K562 (cell line): ENCODE measurements around the gene C3orf52. TPM values are rescaled to one million over a fixed set of nuclear protein-coding genes. Genes with fewer than 3 reads are reported as not detected.

Experiments used
- CREM ChIP-seq: IDR thresholded peaks from 2 replicates; pipeline ENCODE4 v1.6.1; 2014; ENCODE audit warnings: antibody characterized with exemption, low read depth
- GTF2A2 ChIP-seq: IDR thresholded peaks from 2 replicates; pipeline ENCODE4 v1.6.1; 2016; ENCODE audit warnings: mild to moderate bottlenecking, missing genetic modification characterization, missing compliant biosample characterization
- HDAC1 ChIP-seq, 2 experiments: fragments of 450-650 bp; IDR thresholded peaks; 2 replicates each; pipeline ENCODE4 v1.6.1; 2016 to 2017; ENCODE audit warnings: inconsistent platforms in 1 of 2, mild to moderate bottlenecking in 1 of 2, moderate library complexity in 1 of 2
- JUND ChIP-seq, 2 experiments: IDR thresholded peaks; 2 replicates in 1 of 2; 3 replicates in 1 of 2; pipeline ENCODE4 v1.6.1; 2011; ENCODE audit warnings: borderline replicate concordance in 2 of 2, low read depth in 2 of 2, low read length in 2 of 2, improper control_type of control experiment in 1 of 2, missing biosample characterization in 1 of 2, missing genetic modification characterization in 1 of 2, missing genetic modification reagents in 1 of 2
- L3MBTL2 ChIP-seq: fragments of 450-650 bp; IDR thresholded peaks from 2 replicates; pipeline ENCODE4 v1.6.1; 2016; ENCODE audit warnings: mild to moderate bottlenecking, moderate library complexity
- LARP7 ChIP-seq: fragments of 450-650 bp; IDR thresholded peaks from 2 replicates; pipeline ENCODE4 v1.6.1; 2016
- MTA3 ChIP-seq: fragments of 450-650 bp; formaldehyde crosslinking; IDR thresholded peaks from 2 replicates; pipeline ENCODE4 v1.6.1; 2017; ENCODE audit warnings: mild to moderate bottlenecking, borderline replicate concordance
- MYC ChIP-seq, 2 experiments: fragments of 250-450 bp in 1 of 2; sonication (Bioruptor Pico) in 1 of 2; IDR thresholded peaks; 2 replicates each; pipeline versions ENCODE4 v1.5.1 to v1.6.1; 2012 to 2021; ENCODE audit warnings: low read depth in 2 of 2, borderline replicate concordance in 1 of 2, improper control_type of control experiment in 1 of 2, low read length in 1 of 2, mild to moderate bottlenecking in 1 of 2, moderate library complexity in 1 of 2
- NCOA1 ChIP-seq: fragments of 450-650 bp; IDR thresholded peaks from 2 replicates; pipeline ENCODE4 v1.6.1; 2016; ENCODE audit warnings: low read depth
- PCBP2 ChIP-seq: fragments of 200-400 bp; formaldehyde crosslinking; IDR thresholded peaks from 2 replicates; pipeline ENCODE4 v1.6.1; 2018; ENCODE audit warnings: low read length, low read depth, mild to moderate bottlenecking, moderate library complexity; ENCODE audit not compliant: poor library complexity, severe bottlenecking
- POLR2AphosphoS2 ChIP-seq: IDR thresholded peaks from 2 replicates; pipeline ENCODE4 v1.6.1; 2012; ENCODE audit warnings: low read length, improper control_type of control experiment
- POLR2H ChIP-seq: IDR thresholded peaks from 2 replicates; pipeline ENCODE4 v1.6.1; 2016; ENCODE audit warnings: missing genetic modification characterization, low read depth, mild to moderate bottlenecking, control low read depth, missing compliant biosample characterization, moderate library complexity
- SMARCE1 ChIP-seq: fragments of 450-650 bp; IDR thresholded peaks from 2 replicates; pipeline ENCODE4 v1.7.1; 2016; ENCODE audit warnings: mild to moderate bottlenecking
- SREBF1 ChIP-seq: fragments of 150-350 bp; IDR thresholded peaks from 2 replicates; pipeline ENCODE4 v1.6.1; 2014; ENCODE audit warnings: antibody characterized with exemption, low read depth, low read length, borderline replicate concordance
- TAF1 ChIP-seq: IDR thresholded peaks from 2 replicates; pipeline ENCODE4 v1.6.1; 2011; ENCODE audit warnings: mild to moderate bottlenecking, low read length, moderate library complexity; ENCODE audit not compliant: insufficient read depth, control insufficient read depth, severe bottlenecking; ENCODE audit errors: extremely low read depth
- ZNF24 ChIP-seq: fragments of 450-650 bp; IDR thresholded peaks from 2 replicates; pipeline ENCODE4 v1.6.1; 2016
- ZNF274 ChIP-seq: IDR thresholded peaks from 2 replicates; pipeline ENCODE4 v1.6.1; 2011; ENCODE audit warnings: low read depth, mild to moderate bottlenecking, low read length, moderate library complexity, borderline replicate concordance
- ZNF384 ChIP-seq: IDR thresholded peaks from 2 replicates; pipeline ENCODE4 v1.6.1; 2012; ENCODE audit warnings: low read depth, low read length, improper control_type of control experiment
- polyA plus RNA-seq, 8 experiments: library from polyadenylated mRNA; depleted of rRNA in 4 of 8; stranded (reverse) in 5 of 8; unstranded in 3 of 8; fragments of >200 nt; fragmentation: Nextera tagmentation in 2 of 8; fragmentation: Illumina TruSeq in 1 of 8; extraction: Ambion mirVana in 2 of 8; extraction: Trizol in 1 of 8; gene quantifications; 2 replicates each; pipeline versions ENCODE4 v1.2.1 to v1.2.3, GENCODE V29; 2011 to 2014; ENCODE audit warnings: inconsistent platforms in 1 of 8, missing spikeins in 1 of 8
- total RNA-seq, 7 experiments: library from RNA; depleted of rRNA in 6 of 7; stranded (reverse); fragments of >200 nt in 6 of 7; fragmentation: Illumina TruSeq in 2 of 7; extraction: Trizol in 2 of 7; gene quantifications; 2 replicates each; pipeline versions ENCODE4 v1.2.1 to v1.2.3, GENCODE V29; 2011 to 2021; ENCODE audit warnings: low replicate concordance in 1 of 7
- TF ChIP-seq, protein P1 (sequence below): fragments of 250-450 bp; sonication (Bioruptor Pico); IDR thresholded peaks from 2 replicates; pipeline ENCODE4 v1.4.0; 2020
- TF ChIP-seq, protein P2 (sequence below): fragments of 450-650 bp; IDR thresholded peaks from 2 replicates; pipeline ENCODE4 v1.6.1; 2017; ENCODE audit warnings: mild to moderate bottlenecking, moderate library complexity
- TF ChIP-seq, protein P3 (sequence below): IDR thresholded peaks from 2 replicates; pipeline ENCODE4 v1.6.1; 2014; ENCODE audit warnings: antibody characterized with exemption
- TF ChIP-seq, protein P4 (sequence below): fragments of 450-650 bp; formaldehyde crosslinking; IDR thresholded peaks from 2 replicates; pipeline ENCODE4 v1.4.0; 2020; ENCODE audit warnings: mild to moderate bottlenecking, moderate library complexity

Gene C3orf52
- total and polyA plus RNA-seq, 9 of the 15 experiments (the other 6 are each of a cell fraction or from before 2014, with no cell fraction given) = 2.8 to 6.1 (median 3.8) TPM

DNA sequence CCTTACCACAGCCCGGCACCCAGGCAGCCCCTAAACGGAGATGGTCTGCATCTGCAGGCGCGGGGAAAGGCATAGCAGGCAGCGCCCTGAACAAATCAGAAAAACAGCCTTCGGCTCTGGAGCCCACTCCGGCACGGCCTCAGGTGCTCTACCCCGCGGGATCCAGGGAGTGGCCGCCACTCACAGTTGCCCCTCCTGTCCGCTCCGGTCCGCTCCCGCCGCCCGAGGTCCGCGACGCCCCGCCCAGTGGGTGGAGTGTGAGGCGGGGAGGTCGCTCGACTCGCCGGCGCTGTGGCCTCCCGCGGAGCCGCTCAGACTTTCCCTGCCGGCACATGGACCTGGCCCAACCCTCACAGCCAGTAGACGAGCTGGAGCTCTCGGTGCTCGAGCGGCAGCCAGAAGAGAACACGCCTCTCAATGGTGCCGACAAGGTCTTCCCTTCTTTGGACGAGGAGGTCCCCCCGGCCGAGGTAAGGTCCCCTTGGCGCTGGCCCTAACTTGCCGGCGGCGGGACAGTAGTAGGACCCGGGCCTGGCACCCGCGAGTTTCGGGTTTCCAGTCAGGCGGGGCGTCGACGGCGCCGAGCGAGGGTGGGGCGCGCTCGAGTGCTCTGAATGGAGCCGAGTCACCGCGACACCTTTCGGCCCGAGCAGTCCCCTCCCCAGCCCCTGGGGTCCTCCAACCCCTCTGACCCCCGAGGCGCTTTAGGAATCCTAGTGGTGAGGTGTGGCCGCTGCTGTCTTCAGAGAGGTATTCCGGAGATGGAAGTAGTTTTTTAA is at the start of gene C3orf52 (continued):
- TF ChIP-seq MTA3 (peak; percentile 49; the same call in 1 of the 2 replicates), SREBF1 (no peak), TAF1 (peak; percentile 34), GTF2A2 (tag) (no peak), POLR2H (tag) (no peak), L3MBTL2 (peak; percentile 96), MYC (IDR thresholded peaks at IDR 0.05; ENCODE audit: low read depth, low read length) (peak; percentile 78; the same call in 1 of the 2 replicates), MYC (CRISPR knock-in tag; IDR thresholded peaks at IDR 0.05; ENCODE audit: borderline replicate concordance, low read depth) (no peak), ZNF24 (no peak), NCOA1 (no peak), LARP7 (no peak), HDAC1 (IDR thresholded peaks at IDR 0.05) (no peak), SMARCE1 (no peak), ZNF384 (no peak), JUND (IDR thresholded peaks at IDR 0.05; ENCODE audit: borderline replicate concordance, low read depth, low read length) (no peak), JUND (tag; IDR thresholded peaks at IDR 0.05; ENCODE audit: borderline replicate concordance, low read depth, low read length) (no peak; the same call in 2 of the 3 replicates), CREM (no peak; the same call in 1 of the 2 replicates), POLR2AphosphoS2 (no peak), PCBP2 (no peak), ZNF274 (no peak)
- TF ChIP-seq, protein P1, sequence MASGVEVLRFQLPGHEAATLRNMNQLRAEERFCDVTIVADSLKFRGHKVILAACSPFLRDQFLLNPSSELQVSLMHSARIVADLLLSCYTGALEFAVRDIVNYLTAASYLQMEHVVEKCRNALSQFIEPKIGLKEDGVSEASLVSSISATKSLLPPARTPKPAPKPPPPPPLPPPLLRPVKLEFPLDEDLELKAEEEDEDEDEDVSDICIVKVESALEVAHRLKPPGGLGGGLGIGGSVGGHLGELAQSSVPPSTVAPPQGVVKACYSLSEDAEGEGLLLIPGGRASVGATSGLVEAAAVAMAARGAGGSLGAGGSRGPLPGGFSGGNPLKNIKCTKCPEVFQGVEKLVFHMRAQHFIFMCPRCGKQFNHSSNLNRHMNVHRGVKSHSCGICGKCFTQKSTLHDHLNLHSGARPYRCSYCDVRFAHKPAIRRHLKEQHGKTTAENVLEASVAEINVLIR (CRISPR knock-in tag) = no peak
- TF ChIP-seq, protein P2, sequence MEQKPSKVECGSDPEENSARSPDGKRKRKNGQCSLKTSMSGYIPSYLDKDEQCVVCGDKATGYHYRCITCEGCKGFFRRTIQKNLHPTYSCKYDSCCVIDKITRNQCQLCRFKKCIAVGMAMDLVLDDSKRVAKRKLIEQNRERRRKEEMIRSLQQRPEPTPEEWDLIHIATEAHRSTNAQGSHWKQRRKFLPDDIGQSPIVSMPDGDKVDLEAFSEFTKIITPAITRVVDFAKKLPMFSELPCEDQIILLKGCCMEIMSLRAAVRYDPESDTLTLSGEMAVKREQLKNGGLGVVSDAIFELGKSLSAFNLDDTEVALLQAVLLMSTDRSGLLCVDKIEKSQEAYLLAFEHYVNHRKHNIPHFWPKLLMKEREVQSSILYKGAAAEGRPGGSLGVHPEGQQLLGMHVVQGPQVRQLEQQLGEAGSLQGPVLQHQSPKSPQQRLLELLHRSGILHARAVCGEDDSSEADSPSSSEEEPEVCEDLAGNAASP = no peak
- TF ChIP-seq, protein P3, sequence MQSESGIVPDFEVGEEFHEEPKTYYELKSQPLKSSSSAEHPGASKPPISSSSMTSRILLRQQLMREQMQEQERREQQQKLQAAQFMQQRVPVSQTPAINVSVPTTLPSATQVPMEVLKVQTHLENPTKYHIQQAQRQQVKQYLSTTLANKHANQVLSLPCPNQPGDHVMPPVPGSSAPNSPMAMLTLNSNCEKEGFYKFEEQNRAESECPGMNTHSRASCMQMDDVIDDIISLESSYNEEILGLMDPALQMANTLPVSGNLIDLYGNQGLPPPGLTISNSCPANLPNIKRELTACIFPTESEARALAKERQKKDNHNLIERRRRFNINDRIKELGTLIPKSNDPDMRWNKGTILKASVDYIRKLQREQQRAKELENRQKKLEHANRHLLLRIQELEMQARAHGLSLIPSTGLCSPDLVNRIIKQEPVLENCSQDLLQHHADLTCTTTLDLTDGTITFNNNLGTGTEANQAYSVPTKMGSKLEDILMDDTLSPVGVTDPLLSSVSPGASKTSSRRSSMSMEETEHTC = no peak
- TF ChIP-seq, protein P4, sequence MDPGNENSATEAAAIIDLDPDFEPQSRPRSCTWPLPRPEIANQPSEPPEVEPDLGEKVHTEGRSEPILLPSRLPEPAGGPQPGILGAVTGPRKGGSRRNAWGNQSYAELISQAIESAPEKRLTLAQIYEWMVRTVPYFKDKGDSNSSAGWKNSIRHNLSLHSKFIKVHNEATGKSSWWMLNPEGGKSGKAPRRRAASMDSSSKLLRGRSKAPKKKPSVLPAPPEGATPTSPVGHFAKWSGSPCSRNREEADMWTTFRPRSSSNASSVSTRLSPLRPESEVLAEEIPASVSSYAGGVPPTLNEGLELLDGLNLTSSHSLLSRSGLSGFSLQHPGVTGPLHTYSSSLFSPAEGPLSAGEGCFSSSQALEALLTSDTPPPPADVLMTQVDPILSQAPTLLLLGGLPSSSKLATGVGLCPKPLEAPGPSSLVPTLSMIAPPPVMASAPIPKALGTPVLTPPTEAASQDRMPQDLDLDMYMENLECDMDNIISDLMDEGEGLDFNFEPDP = no peak
